Measurements from ENCODE around the gene SAMD4A. TPM values are rescaled to one million over a fixed set of nuclear protein-coding genes. Genes with fewer than 3 reads are reported as not detected.
A peak's percentile ranks its signal among the peaks of the same experiment; 100 is the strongest.

SAMD4A gene
- total and polyA plus RNA-seq, 2 donors (not counting 1 experiment from before 2014, with no cell fraction given), result 9.3 to 39.8 TPM

DNA sequence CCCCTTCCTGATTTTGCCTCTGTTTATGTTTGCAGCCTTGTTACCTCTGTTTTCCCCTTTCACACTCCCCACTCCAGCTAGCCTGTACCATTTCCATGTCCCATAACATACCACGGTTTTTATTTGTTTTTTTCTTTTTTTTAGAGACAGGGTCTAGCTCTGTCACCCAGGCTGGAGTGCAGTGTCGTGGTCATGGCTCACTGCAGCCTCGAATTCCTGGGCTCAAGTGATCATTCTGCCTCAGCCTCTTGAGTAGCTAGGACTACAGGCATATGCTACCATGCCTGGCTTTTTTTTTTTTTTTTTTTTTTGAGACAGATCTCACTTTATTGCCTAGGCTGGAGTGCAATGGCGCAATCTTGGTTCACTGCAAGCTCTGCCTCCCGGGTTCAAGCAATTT, 18.4 kb upstream of the SAMD4A start:
- no peaks in the 10 kb centered on the region for H3K4me1 ChIP-seq (ENCODE audit: control insufficient read depth, extremely low read depth, insufficient read depth, low read length)
- no peak overlapping the region for H3K4me3 ChIP-seq (replicated peaks in 1 of 4; ENCODE audit: control extremely low read depth in 1 of 4, insufficient read depth in 1 of 4, low read depth in 3 of 4, low read length in 4 of 4)
- no peaks in the 10 kb centered on the region for H3K9me3 ChIP-seq (ENCODE audit: control insufficient read depth, insufficient read depth, low read depth, low read length)
- H3K27ac ChIP-seq (ENCODE audit: insufficient read depth, low read length), result no peak overlapping the region
- no peaks in the 10 kb centered on the region for H3K36me3 ChIP-seq (ENCODE audit: control insufficient read depth, insufficient read depth, low read length)
- no peaks in the 10 kb centered on the region for H4K20me1 ChIP-seq (ENCODE audit: control insufficient read depth, extremely low read depth, insufficient read depth, low read length)
- no peak for DNase-seq (ENCODE audit: low read depth in 2 of 2)
- TF ChIP-seq CTCF (conservative IDR thresholded peaks at IDR 0.05 in 1 of 2, IDR thresholded peaks at IDR 0.05 in 1 of 2; ENCODE audit: low read depth in 1 of 2, low read length in 2 of 2) (no peak), EZH2 (IDR thresholded peaks at IDR 0.05; ENCODE audit: low read length, missing control alignments) (no peak)
- no peaks in the 10 kb centered on the region for H3K79me2 ChIP-seq (ENCODE audit: control insufficient read depth, insufficient read depth, low read length)
- H3K27me3 ChIP-seq (ENCODE audit: control insufficient read depth, insufficient read depth, low read length), result no peaks in the 10 kb centered on the region
- H3K4me2 ChIP-seq (ENCODE audit: extremely low read depth, insufficient read depth, low read length), result no peak overlapping the region
- no peak overlapping the region for H2AFZ ChIP-seq (ENCODE audit: low read length)
- H3K9ac ChIP-seq (ENCODE audit: insufficient read depth, low read length), result no peak overlapping the region

DNA sequence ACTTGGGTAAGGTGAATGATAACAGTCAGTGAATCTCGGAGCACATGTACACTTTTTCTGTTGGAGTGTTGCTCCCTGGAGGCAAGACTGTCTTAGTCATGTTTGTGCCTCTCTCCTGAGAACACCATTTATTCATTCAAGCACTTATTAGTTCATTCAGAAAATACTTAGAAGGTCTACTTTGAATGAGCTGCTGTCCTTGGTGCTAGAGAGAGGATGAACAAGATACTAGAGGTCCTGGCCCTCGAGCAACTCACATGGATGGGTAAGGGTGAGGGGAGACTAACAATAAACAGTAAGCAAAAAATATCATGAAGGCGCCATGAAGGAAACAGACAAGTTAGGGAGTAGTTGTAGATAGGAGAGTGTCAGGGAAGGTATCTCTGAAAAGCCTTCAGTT, 17.1 kb upstream of the SAMD4A start:
- Histone ChIP-seq H2AFZ (ENCODE audit: low read length) (no peak overlapping the region), H3K9ac (ENCODE audit: insufficient read depth, low read length) (no peak overlapping the region), H3K36me3 (ENCODE audit: control insufficient read depth, insufficient read depth, low read length) (no peaks in the 10 kb centered on the region), H3K9me3 (ENCODE audit: control insufficient read depth, insufficient read depth, low read depth, low read length) (no peaks in the 10 kb centered on the region), H3K79me2 (ENCODE audit: control insufficient read depth, insufficient read depth, low read length) (no peaks in the 10 kb centered on the region), H3K4me2 (ENCODE audit: extremely low read depth, insufficient read depth, low read length) (no peak overlapping the region), H4K20me1 (ENCODE audit: control insufficient read depth, extremely low read depth, insufficient read depth, low read length) (no peaks in the 10 kb centered on the region), H3K4me1 (ENCODE audit: control insufficient read depth, extremely low read depth, insufficient read depth, low read length) (no peaks in the 10 kb centered on the region), H3K27me3 (ENCODE audit: control insufficient read depth, insufficient read depth, low read length) (no peaks in the 10 kb centered on the region), H3K4me3 (replicated peaks in 1 of 4; ENCODE audit: control extremely low read depth in 1 of 4, insufficient read depth in 1 of 4, low read depth in 3 of 4, low read length in 4 of 4) (no peak overlapping the region), H3K27ac (ENCODE audit: insufficient read depth, low read length) (no peak overlapping the region)
- peak; percentile 9 to 23 for DNase-seq (ENCODE audit: low read depth in 2 of 2)
- no peak for TF ChIP-seq CTCF (conservative IDR thresholded peaks at IDR 0.05 in 1 of 2, IDR thresholded peaks at IDR 0.05 in 1 of 2; ENCODE audit: low read depth in 1 of 2, low read length in 2 of 2)
- no peak for TF ChIP-seq EZH2 (IDR thresholded peaks at IDR 0.05; ENCODE audit: low read length, missing control alignments)

DNA sequence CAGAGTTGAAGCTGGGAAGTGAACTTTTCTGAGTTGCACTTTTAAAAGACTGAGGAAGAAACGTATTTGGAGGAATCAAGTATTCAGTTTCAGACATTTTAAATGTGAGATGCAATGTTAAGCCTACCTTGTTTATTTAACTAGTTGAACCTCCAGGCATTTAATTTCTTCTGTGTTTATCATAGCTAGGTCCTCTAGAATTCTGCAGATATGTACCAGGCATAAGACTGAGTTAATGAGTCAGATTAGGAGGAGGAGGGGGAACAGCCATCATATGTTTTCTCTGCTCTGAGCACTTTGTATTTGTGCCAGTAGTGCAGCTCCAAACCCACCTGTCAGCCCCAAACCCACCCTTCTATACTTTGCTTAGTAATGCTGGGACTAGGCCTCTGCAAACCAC, 16.4 kb upstream of the SAMD4A start:
- TF ChIP-seq EZH2 (IDR thresholded peaks at IDR 0.05; ENCODE audit: low read length, missing control alignments) (no peak), CTCF (conservative IDR thresholded peaks at IDR 0.05 in 1 of 2, IDR thresholded peaks at IDR 0.05 in 1 of 2; ENCODE audit: low read depth in 1 of 2, low read length in 2 of 2) (no peak)
- H3K27me3 ChIP-seq (ENCODE audit: control insufficient read depth, insufficient read depth, low read length), result no peaks in the 10 kb centered on the region
- no peak overlapping the region for H3K4me3 ChIP-seq (replicated peaks in 1 of 4; ENCODE audit: control extremely low read depth in 1 of 4, insufficient read depth in 1 of 4, low read depth in 3 of 4, low read length in 4 of 4)
- H3K36me3 ChIP-seq (ENCODE audit: control insufficient read depth, insufficient read depth, low read length), result no peaks in the 10 kb centered on the region
- no peaks in the 10 kb centered on the region for H3K79me2 ChIP-seq (ENCODE audit: control insufficient read depth, insufficient read depth, low read length)
- H3K9ac ChIP-seq (ENCODE audit: insufficient read depth, low read length), result no peak overlapping the region
- no peak for DNase-seq (ENCODE audit: low read depth in 2 of 2)
- no peaks in the 10 kb centered on the region for H3K4me1 ChIP-seq (ENCODE audit: control insufficient read depth, extremely low read depth, insufficient read depth, low read length)
- H3K27ac ChIP-seq (ENCODE audit: insufficient read depth, low read length), result no peak overlapping the region
- no peaks in the 10 kb centered on the region for H4K20me1 ChIP-seq (ENCODE audit: control insufficient read depth, extremely low read depth, insufficient read depth, low read length)
- no peak overlapping the region for H3K4me2 ChIP-seq (ENCODE audit: extremely low read depth, insufficient read depth, low read length)
- no peak overlapping the region for H2AFZ ChIP-seq (ENCODE audit: low read length)
- H3K9me3 ChIP-seq (ENCODE audit: control insufficient read depth, insufficient read depth, low read depth, low read length), result no peaks in the 10 kb centered on the region

All from fibroblast of lung (primary cell).